GM12892 (cell line): ENCODE measurements around the gene PTTG1IP.

Experiments
- DNase-seq: peaks from one replicate; pipeline ENCODE4 v3.0.0; 2011; ENCODE audit not compliant: insufficient read length
- FAIRE-seq: peaks from 2 replicates; lab custom pipeline; 2011; peaks lifted over from hg19 to GRCh38; lab: Jason Lieb, UNC
- POLR2A ChIP-seq: IDR thresholded peaks from 2 replicates; pipeline ENCODE4 v1.6.1; 2011; ENCODE audit warnings: low read depth, low read length, control low read depth
- POLR2AphosphoS5 ChIP-seq: IDR thresholded peaks from 2 replicates; pipeline ENCODE4 v1.6.1; 2011; ENCODE audit warnings: low read depth, low read length, control low read depth
- TAF1 ChIP-seq: IDR thresholded peaks from 2 replicates; pipeline ENCODE4 v1.6.1; 2011; ENCODE audit warnings: low read depth, mild to moderate bottlenecking, control low read depth, low read length, borderline replicate concordance

Gene PTTG1IP

GRCh38 chr21:44899768-44900558 is 26.5 kb upstream of the PTTG1IP start:
- TF ChIP-seq POLR2A (no peak), TAF1 (no peak), POLR2AphosphoS5 (no peak)
- FAIRE-seq (no peak), DNase-seq (no peak)

DNA sequence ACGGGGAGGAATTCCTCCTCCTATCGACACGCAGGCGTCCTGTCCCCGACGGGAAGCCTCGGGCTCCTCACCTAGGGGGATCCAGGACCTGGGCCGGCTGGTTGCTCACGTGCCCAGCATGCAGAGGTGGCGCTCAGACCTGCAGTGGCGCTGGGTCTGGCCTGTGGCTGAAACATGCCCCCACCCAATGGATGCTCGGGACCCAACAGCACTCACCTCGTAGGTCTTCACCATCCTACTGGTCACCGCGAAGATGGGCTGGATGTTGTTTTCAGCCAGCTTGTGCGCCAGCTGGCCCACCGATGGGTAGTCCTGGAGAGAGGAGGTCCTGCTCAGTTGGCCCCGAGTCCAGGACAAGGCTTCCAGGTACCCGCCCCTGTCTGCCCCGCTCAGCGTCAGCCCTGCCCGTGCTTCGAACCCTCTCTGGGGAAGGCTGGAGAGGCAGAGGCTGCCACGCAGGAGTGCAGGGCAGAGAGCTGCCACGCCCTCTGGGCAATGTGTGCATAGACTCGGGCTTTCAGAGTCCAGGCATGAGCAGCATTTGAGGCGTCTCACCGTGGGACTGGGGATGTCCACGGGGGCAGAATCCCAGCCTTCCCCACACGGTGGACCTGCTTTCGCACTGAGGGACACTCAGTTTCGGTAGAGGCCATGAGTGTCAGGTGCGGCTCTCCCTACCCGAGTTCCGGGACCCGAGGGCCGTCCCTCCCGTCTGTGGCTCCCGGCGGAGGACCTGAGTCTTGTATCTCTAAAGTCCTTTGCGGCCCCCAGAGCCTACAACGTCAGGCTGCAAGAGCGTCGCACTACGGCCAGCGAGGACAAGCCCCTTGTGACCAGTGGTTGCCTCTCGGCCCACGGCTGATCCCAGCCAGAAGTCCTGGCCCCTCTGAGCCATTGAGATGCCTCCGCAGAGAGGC is 25.6 kb upstream of the PTTG1IP start:
- TF ChIP-seq POLR2AphosphoS5 (no peak), TAF1 (no peak), POLR2A (no peak)

DNA sequence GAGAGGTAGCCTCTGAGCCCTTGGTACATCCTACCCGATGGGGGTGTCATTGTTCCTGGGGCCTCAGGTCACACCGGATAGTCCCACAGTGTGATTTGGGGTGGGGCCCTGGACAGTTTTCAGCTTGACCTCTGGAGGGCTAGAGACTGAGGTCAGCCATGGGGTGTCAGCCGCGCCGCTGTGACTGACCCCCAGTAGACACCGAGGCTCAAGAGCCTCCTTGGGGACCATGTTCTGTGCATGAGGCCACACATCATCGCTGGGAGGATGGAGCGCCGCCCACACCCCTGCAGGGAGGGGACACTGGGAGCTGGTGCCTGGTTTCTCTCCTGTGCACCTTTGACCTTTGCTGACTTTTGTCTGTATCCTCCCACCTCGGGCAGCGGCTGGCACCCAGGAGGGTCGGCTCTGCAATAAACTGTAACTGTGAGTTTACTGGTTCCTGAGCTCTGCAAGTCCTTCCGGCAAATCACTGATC is 24.6 kb upstream of the PTTG1IP start:
- no peak for FAIRE-seq
- no peak for DNase-seq
- no peak for TF ChIP-seq POLR2A
- TF ChIP-seq TAF1, result no peak
- no peak for TF ChIP-seq POLR2AphosphoS5

More for the DNA sequence above, 25.6 kb upstream of the PTTG1IP start:
- DNase-seq (no peak), FAIRE-seq (no peak)

DNA sequence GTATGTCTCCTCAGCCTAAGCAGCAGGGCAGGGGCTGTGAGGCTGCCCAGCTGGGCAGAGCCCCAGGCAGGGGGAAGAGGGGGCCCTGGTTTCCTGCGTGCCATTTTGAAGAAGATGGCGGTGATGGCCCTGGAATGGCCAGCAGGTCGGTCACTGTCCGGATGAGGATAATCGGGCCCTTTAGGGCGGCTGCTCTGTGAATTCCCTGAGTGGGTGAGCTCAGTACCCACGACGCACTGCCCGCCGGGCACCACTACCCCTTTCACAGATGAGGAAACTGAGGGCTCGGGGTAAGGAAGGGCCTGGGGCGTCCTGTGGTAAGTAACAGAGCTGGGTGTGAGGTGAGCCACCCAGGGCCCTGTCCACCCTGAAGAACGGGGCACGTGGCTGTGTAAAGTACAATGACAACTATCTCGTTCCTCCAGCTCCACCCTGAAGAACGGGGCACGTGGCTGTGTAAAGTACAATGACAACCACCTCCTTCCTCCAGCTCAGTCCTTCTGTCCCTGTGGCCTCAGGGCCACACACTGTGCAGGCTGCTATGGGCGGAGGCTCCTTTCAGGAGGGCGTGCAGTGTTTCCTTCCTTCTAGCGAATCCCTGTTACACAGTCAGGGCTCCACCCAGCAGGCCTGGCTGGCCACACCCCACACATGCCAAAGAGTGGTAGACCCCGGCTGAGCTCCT is 24.0 kb upstream of the PTTG1IP start:
- FAIRE-seq (no peak), DNase-seq (no peak)
- TF ChIP-seq POLR2AphosphoS5 (no peak), TAF1 (no peak), POLR2A (no peak)

DNA sequence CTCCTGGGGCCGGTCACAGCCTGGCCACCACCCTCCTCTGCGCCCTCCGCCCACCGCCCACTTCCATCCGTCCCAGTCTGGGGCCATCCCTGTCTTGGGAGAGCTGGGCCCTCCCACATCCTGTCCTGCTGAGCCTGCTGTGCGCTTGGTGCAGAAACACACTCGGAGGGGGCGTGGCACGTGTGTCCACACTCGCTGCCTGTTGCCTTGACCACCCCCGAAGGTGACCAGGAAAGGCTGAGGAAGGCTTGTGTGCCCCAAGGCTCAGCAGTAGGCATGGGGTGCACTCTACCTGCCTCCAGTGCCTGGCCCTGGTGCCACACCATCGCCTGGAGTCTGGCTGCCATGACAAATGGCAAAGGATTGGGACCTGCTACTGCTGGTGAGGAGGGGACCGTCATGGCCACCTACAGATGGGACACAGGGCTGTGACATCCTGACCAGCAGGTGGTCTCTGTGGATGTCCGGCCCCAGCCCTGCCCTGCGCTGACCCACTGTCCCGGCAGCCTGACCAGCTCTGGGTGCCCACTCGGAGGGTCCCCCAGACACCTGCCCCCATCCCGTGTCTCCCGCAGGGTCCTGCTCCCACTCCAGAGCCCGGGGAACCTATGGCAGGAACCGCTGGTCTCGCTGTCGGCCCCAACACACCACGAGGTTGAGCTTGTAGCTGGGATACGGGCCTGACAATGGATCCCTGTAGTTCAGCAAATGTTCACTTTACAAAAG is 23.2 kb upstream of the PTTG1IP start:
- TF ChIP-seq POLR2AphosphoS5, result no peak
- no peak for TF ChIP-seq TAF1
- TF ChIP-seq POLR2A, result no peak
- DNase-seq (no peak), FAIRE-seq (no peak)

- TF ChIP-seq POLR2AphosphoS5 (no peak), TAF1 (no peak), POLR2A (no peak)
- no peak for DNase-seq
- FAIRE-seq, result no peak
These were observed 22.4 kb upstream of the PTTG1IP start for GRCh38 chr21:44895859-44896258.

- FAIRE-seq (no peak), DNase-seq (no peak)
- no peak for TF ChIP-seq TAF1
- TF ChIP-seq POLR2A, result no peak
- TF ChIP-seq POLR2AphosphoS5, result no peak
These were observed 21.3 kb upstream of the PTTG1IP start for GRCh38 chr21:44894687-44895302.

DNA sequence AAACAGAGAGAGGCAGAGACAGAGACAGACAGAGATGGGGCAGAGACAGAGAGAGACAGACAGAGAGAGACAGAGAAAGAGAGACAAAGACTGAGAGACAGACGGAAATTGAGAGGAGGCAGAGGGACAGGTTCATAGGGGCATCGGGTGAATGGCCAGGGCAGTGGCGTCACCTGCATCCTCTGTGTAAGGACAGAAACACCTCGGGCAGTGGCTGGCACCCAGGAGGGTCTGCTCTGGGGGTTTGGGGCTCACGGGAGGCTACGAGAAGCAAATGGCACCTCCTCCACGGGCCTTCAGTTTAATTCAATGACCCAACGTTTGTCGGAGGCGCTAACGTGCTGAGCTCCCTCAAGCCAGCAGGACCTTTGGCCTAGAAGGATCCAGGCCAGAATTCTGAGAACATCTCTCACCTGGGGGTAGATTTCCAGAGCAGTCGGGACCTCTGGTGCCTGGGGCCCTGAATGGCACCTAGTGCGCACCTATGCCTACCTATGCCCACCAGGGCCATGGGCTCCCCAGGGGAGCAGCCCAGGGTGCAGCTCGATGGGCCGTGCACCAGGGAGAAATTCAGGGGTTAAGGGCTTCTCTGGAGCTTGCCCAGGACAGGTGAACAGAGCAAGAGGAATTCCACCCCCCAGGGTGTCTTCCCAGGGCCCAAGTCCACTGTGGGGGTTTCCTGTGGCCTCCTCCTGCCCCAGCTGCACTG is 20.6 kb upstream of the PTTG1IP start:
- no peak for DNase-seq
- no peak for FAIRE-seq
- no peak for TF ChIP-seq POLR2A
- TF ChIP-seq POLR2AphosphoS5, result no peak
- no peak for TF ChIP-seq TAF1

DNA sequence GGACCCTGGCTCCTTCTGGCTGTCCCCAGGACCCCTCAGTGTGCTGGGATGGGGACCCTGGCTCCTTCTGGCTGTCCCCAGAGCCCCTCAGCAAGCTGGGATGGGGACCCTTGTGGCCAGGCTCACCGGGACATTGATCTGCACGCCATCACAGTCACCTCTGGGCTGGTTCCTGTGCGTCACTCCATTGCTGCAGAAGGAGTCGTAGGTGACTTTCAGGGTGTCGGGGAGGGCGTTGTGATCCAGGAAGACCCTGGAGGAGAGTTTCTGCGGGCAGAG is 19.7 kb upstream of the PTTG1IP start:
- TF ChIP-seq TAF1 (no peak), POLR2AphosphoS5 (no peak), POLR2A (no peak)
- DNase-seq, result no peak
- FAIRE-seq, result no peak
